Stimulated activated CD8-positive, alpha-beta memory T cell treated with anti-CD3 and anti-CD28 coated beads, Interleukin-2, amount 100 ng/mL, for 48 hours (primary cell): ENCODE results near the gene NAB1.

Experiments used
- DNase-seq, 2 donors: peaks; one replicate each; pipeline ENCODE4 v3.0.0-alpha.2; 2020; ENCODE audit warnings: low read depth in 2 of 2

NAB1 gene

GRCh38 chr2:190637281-190637734 lies 11.6 kb upstream of the NAB1 start:
- no peak for DNase-seq

- DNase-seq = no peak
Measured at GRCh38 chr2:190637903-190638618, 10.8 kb upstream of the NAB1 start.

DNA sequence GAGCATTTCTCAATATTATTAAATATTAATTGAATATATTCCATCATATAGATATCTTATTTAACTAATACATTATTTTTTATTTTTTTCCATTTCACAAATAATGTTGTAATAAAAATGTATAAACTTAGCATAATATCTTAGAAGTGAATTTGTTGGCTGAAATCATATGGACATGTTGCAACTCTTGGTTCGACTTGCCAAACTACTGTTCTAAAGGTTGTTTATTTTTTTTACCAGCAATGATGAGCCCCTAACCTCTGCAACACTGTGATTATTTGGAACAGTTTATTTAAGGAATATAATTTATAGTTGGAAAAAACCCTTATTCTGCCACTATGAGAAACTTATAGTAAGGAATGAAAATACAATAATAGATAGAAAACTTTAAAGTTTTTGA lies 8.8 kb upstream of the NAB1 start:
- no peak for DNase-seq

DNA sequence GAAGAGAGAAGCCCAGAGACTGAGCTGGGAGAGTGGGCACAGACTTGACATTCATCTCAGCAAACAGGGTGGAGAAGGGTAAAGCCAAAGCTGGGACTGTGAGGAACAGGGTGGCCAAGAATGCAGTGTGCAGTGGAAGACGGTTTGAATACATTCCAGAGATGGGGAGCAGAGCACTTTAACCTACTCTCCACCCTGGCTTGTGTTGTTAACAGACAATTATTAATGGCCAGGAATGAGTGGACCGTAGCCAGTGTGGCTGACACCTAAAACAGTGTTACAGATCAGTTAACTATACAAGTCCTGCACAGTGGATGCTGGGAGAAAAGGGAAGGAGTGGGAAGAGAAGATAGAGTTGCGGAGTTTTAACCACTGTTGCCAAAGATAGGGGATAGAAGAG lies 7.4 kb upstream of the NAB1 start:
- DNase-seq = no peak

DNA sequence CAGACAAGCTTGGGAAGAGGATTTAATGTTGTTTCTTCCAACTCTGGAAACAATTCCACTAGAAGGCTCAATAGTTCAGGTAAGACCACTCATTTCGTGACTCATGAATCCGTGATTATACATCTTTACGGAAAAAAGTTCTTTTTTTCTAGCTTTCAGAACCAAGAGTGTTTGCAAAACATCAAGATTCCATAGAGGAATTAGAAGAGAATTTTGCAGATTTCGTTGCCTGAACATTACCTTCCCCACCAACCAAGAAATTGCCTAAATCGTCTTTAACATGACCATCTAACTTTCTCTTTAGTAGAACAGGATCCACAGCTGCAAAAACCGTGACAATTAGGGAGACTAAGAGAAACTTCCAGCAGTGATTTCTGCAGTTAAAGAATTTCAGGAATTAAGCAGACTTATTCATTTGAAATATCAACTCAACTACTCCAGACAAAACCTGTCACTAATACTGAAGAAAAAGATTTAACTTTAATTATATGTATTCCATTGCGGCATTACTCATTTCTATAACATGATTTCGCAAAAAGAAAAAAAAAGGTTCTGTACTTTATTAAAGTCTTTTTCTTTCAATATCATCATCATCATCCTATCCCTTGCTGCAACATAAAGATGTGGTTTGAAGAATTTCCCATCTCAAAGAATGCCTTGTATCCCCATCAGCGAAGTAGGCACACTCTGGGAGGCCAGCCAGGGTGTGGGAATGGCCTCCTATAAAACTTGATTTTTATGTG lies 1.9 kb upstream of the NAB1 start:
- no peak for DNase-seq

DNA sequence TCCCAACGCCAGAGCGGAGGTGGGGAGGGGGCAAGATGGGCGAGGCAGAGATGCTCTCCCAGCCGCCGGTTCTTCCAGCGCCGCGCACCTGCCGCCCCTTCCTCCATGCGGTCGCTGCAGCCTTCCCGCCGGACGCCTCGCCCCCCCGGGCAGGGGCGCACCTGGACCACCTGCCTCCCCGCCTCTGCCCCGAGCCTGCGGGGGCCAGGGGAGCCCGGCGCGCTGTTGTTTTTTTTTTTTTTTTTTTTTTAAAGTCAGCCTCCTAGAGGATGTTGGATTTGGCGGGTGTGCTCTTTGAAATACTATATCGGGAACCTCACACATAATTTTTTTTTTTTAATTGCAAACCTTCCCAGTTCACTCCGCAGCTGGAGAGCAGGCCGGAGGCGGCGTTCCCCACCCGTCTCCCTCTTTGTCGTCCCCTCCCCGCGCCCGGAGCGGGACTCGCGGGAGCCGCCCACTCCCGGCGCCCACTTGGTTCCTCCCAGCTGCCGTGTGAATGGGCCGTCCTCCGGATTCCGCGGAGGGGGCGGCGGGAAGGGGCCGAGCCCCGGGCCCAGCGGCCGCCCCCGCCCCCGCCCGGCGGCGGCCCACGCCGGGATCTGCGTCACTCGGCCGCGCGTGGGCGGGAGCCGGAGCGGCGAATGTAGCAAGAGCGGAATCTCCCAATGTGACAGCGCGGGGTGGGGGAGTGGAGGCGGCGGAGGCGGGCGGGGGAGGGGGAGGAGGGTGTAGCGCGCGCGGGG lies 421 bp upstream of the NAB1 start:
- peak; percentile 79 to 81 for DNase-seq

- no peak for DNase-seq
Measured at GRCh38 chr2:190649798-190650390, 1.0 kb downstream of the NAB1 start.

DNA sequence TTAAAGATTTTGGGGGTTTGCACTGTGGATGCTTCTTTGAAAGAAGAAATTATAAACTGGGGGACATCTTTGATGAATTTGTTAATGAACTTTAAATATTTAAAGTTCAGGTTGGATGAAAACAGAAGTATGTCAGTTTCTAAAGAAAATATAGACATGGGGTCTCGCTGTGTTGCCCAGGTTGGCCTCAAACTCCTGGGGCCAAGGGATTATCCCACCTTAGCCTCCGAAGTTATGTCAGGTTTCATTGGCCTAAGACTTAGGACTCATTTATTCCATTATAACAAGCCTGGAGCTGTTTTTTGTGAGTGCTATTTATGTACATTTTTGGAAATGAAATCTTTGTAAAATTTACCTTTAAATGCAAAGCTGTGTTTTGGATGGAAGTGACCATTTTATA lies 2.5 kb downstream of the NAB1 start:
- DNase-seq = no peak

DNA sequence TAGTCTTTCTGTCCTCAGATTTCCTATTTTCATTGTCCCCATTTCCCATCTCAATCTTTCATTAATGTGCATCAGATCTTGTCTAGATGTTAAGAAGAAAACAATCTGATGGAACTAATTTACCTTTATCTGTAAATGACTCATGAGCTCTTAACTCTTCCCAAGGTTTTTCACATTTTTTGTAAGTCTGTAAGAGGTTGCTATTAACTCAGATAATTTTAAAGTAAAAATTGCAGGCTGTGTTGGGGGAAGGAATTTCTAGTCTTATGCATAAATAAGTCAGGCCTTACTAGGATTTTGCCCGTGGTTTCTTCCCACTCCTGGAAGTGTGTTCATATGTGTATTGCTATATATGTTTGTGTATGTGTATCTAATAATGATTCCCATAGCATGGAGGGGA lies 4.3 kb downstream of the NAB1 start:
- no peak for DNase-seq

GRCh38 chr2:190653931-190654330 lies 5.0 kb downstream of the NAB1 start:
- no peak for DNase-seq

GRCh38 chr2:190655113-190655512 lies 6.2 kb downstream of the NAB1 start:
- DNase-seq = no peak

- no peak for DNase-seq
Measured at GRCh38 chr2:190655570-190655969, 6.7 kb downstream of the NAB1 start.

- DNase-seq = no peak
Measured at GRCh38 chr2:190656301-190656700, 7.4 kb downstream of the NAB1 start.

GRCh38 chr2:190657474-190658255 lies 8.8 kb downstream of the NAB1 start:
- no peak for DNase-seq

- DNase-seq = no peak
Measured at GRCh38 chr2:190659553-190659952, 10.7 kb downstream of the NAB1 start.

GRCh38 chr2:190662754-190663153 lies 13.9 kb downstream of the NAB1 start:
- no peak for DNase-seq

GRCh38 chr2:190663348-190663747 lies 14.5 kb downstream of the NAB1 start:
- no peak for DNase-seq

DNA sequence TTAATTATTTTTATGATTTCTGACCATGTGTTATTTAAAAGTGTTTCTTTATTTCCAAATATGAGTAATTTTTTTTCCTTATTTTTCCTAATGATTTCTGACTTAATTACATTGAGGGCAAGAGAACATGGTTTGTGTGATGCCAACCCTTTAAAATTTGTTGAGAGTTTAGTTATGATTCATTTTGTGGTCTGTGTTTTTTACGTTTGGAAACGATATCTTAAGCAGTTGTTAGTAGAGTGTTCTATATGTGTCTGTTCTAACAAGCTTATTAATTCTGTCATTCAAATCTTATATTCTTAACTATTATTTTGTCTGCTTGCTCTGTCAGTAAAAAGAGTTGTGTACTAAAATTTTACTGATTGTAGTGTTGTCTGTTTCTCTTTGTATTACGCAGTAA lies 15.0 kb downstream of the NAB1 start:
- no peak for DNase-seq

DNA sequence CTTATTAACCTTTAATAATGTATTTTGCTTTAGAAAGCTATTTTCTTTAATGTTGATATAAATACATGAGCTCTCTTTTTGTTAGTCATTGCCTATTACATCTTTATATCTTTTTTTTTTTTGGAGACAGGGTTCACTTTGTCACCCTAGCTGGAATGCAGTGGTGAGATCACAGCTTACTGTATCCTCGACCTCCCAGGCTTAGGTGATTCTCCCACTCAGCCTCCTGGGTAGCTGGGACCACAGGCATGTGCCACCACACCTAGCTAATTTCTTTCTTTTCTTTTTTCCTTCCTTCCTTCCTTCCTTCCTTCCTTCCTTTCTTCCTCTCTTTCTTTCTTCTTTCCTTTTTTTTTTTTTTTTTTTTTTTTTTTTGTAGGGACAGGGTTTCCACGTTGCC lies 15.4 kb downstream of the NAB1 start:
- no peak for DNase-seq

GRCh38 chr2:190666895-190667294 lies 18.0 kb downstream of the NAB1 start:
- no peak for DNase-seq

DNA sequence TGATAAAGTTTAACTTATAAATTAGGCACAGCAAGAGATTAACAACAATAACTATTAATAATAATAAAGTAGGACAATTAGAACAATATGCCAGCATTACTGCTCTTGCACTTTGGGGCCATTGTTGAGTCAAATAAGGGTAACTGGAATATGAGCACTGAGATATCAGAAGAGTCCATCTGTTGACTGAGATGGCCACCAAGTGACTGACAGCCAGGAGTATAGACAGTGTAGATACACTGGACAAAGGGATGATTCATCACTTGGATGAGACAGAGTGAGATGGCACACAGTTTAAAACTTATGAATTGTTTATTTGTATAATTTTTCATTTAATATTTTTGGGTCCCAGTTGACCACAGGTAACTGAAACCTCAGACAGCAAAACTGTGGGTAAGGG lies 20.0 kb downstream of the NAB1 start:
- DNase-seq = no peak
